Activated CD8-positive, alpha-beta memory T cell treated with anti-CD3 and anti-CD28 coated beads for 48 hours (primary cell): ENCODE measurements around the gene IL4R.
"Not testable (repeated sequence)": the region's sequence is repeated elsewhere in the genome, so short reads cannot be mapped to it uniquely, and the experiment has no call there.

ENCODE experiments used
- DNase-seq, 3 experiments: peaks; one replicate each; pipeline ENCODE4 v3.0.0-alpha.2; 2020; ENCODE audit warnings: low read depth in 2 of 3, low spot score in 2 of 3

The IL4R gene

GRCh38 chr16:27401768-27402568, 88.2 kb downstream of the IL4R start, which contains the start of gene IL21R:
IL21R (plus strand) TSS chr16:27402174; CDS start chr16:27430072, 27,898 bp downstream.
- DNase-seq = peak; percentile 61 to 89 (median 68)

GRCh38 chr16:27402569-27402963, 88.8 kb downstream of the IL4R start:
- DNase-seq = no peak

GRCh38 chr16:27402964-27403600, 89.3 kb downstream of the IL4R start:
- DNase-seq = no peak

- DNase-seq = no peak
Observed at GRCh38 chr16:27403601-27403992, 89.8 kb downstream of the IL4R start.

- DNase-seq = no peak
Observed at GRCh38 chr16:27404163-27404823, 90.5 kb downstream of the IL4R start.

GRCh38 chr16:27405546-27406451, 92.0 kb downstream of the IL4R start:
- DNase-seq = peak in 2 of 3 experiments; percentile 57 to 68

- no peak for DNase-seq
Observed at GRCh38 chr16:27406511-27407128, 92.8 kb downstream of the IL4R start.

- no peak for DNase-seq
Observed at GRCh38 chr16:27407133-27407532, 93.4 kb downstream of the IL4R start.

GRCh38 chr16:27408012-27408601, 94.3 kb downstream of the IL4R start:
- DNase-seq = no peak

GRCh38 chr16:27408602-27409031, 94.8 kb downstream of the IL4R start:
- no peak for DNase-seq

- DNase-seq = not testable (repeated sequence)
Observed at GRCh38 chr16:27409958-27410357, 96.2 kb downstream of the IL4R start.

- DNase-seq = no peak
Observed at GRCh38 chr16:27410761-27411160, 97.0 kb downstream of the IL4R start.

GRCh38 chr16:27413956-27414355, 100.2 kb downstream of the IL4R start:
- no peak for DNase-seq
